HCT116 (cell line): ENCODE measurements around the gene RBM20.

Experiments used
- ATF3 ChIP-seq: IDR thresholded peaks from 2 replicates; pipeline ENCODE4 v1.6.1; 2012
- EZH2 ChIP-seq: fragments of 200-600 bp; sonication (generic); IDR thresholded peaks from 2 replicates; pipeline ENCODE4 v1.6.1; 2017; ENCODE audit warnings: antibody characterized with exemption, mixed run types
- POLR2A ChIP-seq: IDR thresholded peaks from 2 replicates; pipeline ENCODE4 v1.7.0; 2011; ENCODE audit warnings: borderline replicate concordance; ENCODE audit not compliant: insufficient read depth, insufficient read length; ENCODE audit errors: extremely low read depth
- REST ChIP-seq: IDR thresholded peaks from 2 replicates; pipeline ENCODE4 v1.6.1; 2012; ENCODE audit warnings: low read depth
- SIN3A ChIP-seq: IDR thresholded peaks from 2 replicates; pipeline ENCODE4 v1.6.1; 2012; ENCODE audit warnings: low read depth
- TF ChIP-seq, protein P1 (sequence below), 3 experiments: fragments of 200-600 bp in 1 of 3; sonication (generic) in 1 of 3; IDR thresholded peaks in 2 of 3; conservative IDR thresholded peaks in 1 of 3; 2 replicates each; pipeline ENCODE4 v1.5.1; 2012 to 2017; ENCODE audit warnings: low read depth in 2 of 3, low read length in 2 of 3, antibody characterized with exemption in 1 of 3, borderline replicate concordance in 1 of 3, control low read depth in 1 of 3, mild to moderate bottlenecking in 1 of 3, mixed read lengths in 1 of 3, mixed run types in 1 of 3, moderate library complexity in 1 of 3; ENCODE audit not compliant: insufficient read depth in 1 of 3
- TF ChIP-seq, protein P2 (sequence below): IDR thresholded peaks from 2 replicates; pipeline ENCODE4 v1.6.1; 2012

DNA sequence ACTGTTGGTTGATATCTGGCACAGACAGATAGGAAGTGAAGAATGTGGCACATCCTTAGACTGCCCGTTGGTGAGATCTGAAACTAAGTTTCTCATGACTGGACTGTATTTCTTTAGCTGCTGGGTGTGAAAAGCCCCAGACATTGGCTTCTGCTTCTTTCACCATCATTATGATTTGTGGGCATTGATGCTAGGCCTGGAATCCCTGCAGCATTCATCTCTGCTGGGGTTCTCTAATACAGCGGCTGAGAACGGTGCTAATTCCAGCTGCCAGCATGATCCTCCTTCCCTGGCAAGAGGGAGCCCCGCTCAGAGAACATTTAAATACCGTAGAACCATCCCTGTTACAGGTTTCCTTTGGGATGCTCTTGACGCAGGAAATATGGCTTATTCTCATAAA is 26.2 kb downstream of the RBM20 start:
- TF ChIP-seq SIN3A: no peak
- no peak for TF ChIP-seq EZH2
- TF ChIP-seq, protein P1, sequence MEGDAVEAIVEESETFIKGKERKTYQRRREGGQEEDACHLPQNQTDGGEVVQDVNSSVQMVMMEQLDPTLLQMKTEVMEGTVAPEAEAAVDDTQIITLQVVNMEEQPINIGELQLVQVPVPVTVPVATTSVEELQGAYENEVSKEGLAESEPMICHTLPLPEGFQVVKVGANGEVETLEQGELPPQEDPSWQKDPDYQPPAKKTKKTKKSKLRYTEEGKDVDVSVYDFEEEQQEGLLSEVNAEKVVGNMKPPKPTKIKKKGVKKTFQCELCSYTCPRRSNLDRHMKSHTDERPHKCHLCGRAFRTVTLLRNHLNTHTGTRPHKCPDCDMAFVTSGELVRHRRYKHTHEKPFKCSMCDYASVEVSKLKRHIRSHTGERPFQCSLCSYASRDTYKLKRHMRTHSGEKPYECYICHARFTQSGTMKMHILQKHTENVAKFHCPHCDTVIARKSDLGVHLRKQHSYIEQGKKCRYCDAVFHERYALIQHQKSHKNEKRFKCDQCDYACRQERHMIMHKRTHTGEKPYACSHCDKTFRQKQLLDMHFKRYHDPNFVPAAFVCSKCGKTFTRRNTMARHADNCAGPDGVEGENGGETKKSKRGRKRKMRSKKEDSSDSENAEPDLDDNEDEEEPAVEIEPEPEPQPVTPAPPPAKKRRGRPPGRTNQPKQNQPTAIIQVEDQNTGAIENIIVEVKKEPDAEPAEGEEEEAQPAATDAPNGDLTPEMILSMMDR (IDR thresholded peaks at IDR 0.05 in 2 of 3, conservative IDR thresholded peaks at IDR 0.05 in 1 of 3; ENCODE audit: borderline replicate concordance in 1 of 3, insufficient read depth in 1 of 3, low read depth in 2 of 3, low read length in 2 of 3): no peak
- TF ChIP-seq, protein P2, sequence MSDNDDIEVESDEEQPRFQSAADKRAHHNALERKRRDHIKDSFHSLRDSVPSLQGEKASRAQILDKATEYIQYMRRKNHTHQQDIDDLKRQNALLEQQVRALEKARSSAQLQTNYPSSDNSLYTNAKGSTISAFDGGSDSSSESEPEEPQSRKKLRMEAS: no peak
- no peak for TF ChIP-seq POLR2A
- no peak for TF ChIP-seq ATF3
- TF ChIP-seq REST: no peak
